K562 (cell line): ENCODE measurements around the gene LSM11. TPM values are rescaled to one million over a fixed set of nuclear protein-coding genes. Genes with fewer than 3 reads are reported as not detected.

ENCODE experiments used
- CXXC5 ChIP-seq: fragments of 250-450 bp; sonication (Bioruptor Pico); IDR thresholded peaks from 2 replicates; pipeline ENCODE4 v1.8.0; 2022; ENCODE audit warnings: inconsistent platforms, mild to moderate bottlenecking, moderate library complexity
- DPF2 ChIP-seq: fragments of 450-650 bp; IDR thresholded peaks from 2 replicates; pipeline ENCODE4 v1.6.1; 2016
- HNRNPH1 ChIP-seq: fragments of 200-400 bp; formaldehyde crosslinking; optimal IDR thresholded peaks from 2 replicates; pipeline ENCODE3; 2017; ENCODE audit warnings: low read depth, mild to moderate bottlenecking, low read length, moderate library complexity
- ILF3 ChIP-seq: fragments of 450-650 bp; IDR thresholded peaks from 2 replicates; pipeline ENCODE4 v1.6.1; 2018; ENCODE audit warnings: antibody characterized with exemption, mild to moderate bottlenecking, moderate library complexity, borderline replicate concordance
- KAT2B ChIP-seq: IDR thresholded peaks from one replicate; pipeline ENCODE4 v1.6.1; 2012; ENCODE audit warnings: low read depth, mild to moderate bottlenecking, control low read depth, inconsistent platforms, low read length, moderate library complexity
- KAT8 ChIP-seq: fragments of 450-650 bp; IDR thresholded peaks from 2 replicates; pipeline ENCODE4 v1.6.1; 2016; ENCODE audit warnings: low read depth, mild to moderate bottlenecking
- KLF6 ChIP-seq: fragments of 250-450 bp; sonication (Bioruptor Pico); IDR thresholded peaks from 2 replicates; pipeline ENCODE4 v1.4.0; 2020; ENCODE audit warnings: mild to moderate bottlenecking, moderate library complexity, borderline replicate concordance
- NCOA2 ChIP-seq, 2 experiments: fragments of 450-650 bp; IDR thresholded peaks; 2 replicates each; pipeline ENCODE4 v1.6.1; 2018; ENCODE audit warnings: mild to moderate bottlenecking in 2 of 2, moderate library complexity in 1 of 2; ENCODE audit not compliant: partially characterized antibody in 2 of 2
- NFIC ChIP-seq: fragments of 450-650 bp; IDR thresholded peaks from 2 replicates; pipeline ENCODE4 v1.6.1; 2017; ENCODE audit warnings: mild to moderate bottlenecking, inconsistent platforms
- PRPF4 ChIP-seq: fragments of 200-400 bp; formaldehyde crosslinking; IDR thresholded peaks from one replicate; pipeline ENCODE4 v1.6.1; 2017; ENCODE audit warnings: low read length, low read depth, mild to moderate bottlenecking; ENCODE audit not compliant: insufficient read depth, poor library complexity, severe bottlenecking
- PURB ChIP-seq: sonication (generic); formaldehyde crosslinking; IDR thresholded peaks from 2 replicates; pipeline ENCODE4 v1.9.0; 2021; ENCODE audit warnings: low read depth, mild to moderate bottlenecking, missing genetic modification reagents
- SUPT5H ChIP-seq: fragments of 450-650 bp; IDR thresholded peaks from 2 replicates; pipeline ENCODE4 v1.6.1; 2016
- TAL1 ChIP-seq: fragments of 450-650 bp; IDR thresholded peaks from 2 replicates; pipeline ENCODE4 v1.6.1; 2016; ENCODE audit warnings: mild to moderate bottlenecking
- ZBED1 ChIP-seq: IDR thresholded peaks from 2 replicates; pipeline ENCODE4 v1.6.1; 2014
- ZFPM2 ChIP-seq: fragments of 250-450 bp; sonication (Bioruptor Pico); IDR thresholded peaks from 2 replicates; pipeline ENCODE4 v1.5.1; 2022; ENCODE audit warnings: mild to moderate bottlenecking
- ZNF217 ChIP-seq: sonication (generic); formaldehyde crosslinking; IDR thresholded peaks from 2 replicates; pipeline ENCODE4 v1.8.0; 2022; ENCODE audit warnings: mild to moderate bottlenecking, missing genetic modification reagents
- ZNF263 ChIP-seq: sonication (generic); formaldehyde crosslinking; IDR thresholded peaks from 2 replicates; pipeline ENCODE4 v1.8.0; 2022; ENCODE audit warnings: mild to moderate bottlenecking, missing genetic modification reagents, borderline replicate concordance
- ZNF354B ChIP-seq: fragments of 250-450 bp; sonication (Bioruptor Pico); IDR thresholded peaks from 2 replicates; pipeline ENCODE4 v1.4.0; 2020
- ZNF644 ChIP-seq: fragments of 200-800 bp; sonication (Bioruptor generic); IDR thresholded peaks from 2 replicates; pipeline ENCODE4 v1.6.1; 2016; ENCODE audit warnings: low read depth, missing genetic modification characterization, missing compliant biosample characterization
- polyA plus RNA-seq, 8 experiments: library from polyadenylated mRNA; depleted of rRNA in 4 of 8; stranded (reverse) in 5 of 8; unstranded in 3 of 8; fragments of >200 nt; fragmentation: Nextera tagmentation in 2 of 8; fragmentation: Illumina TruSeq in 1 of 8; extraction: Ambion mirVana in 2 of 8; extraction: Trizol in 1 of 8; gene quantifications; 2 replicates each; pipeline versions ENCODE4 v1.2.1 to v1.2.3, GENCODE V29; 2011 to 2014; ENCODE audit warnings: inconsistent platforms in 1 of 8, missing spikeins in 1 of 8
- total RNA-seq, 7 experiments: library from RNA; depleted of rRNA in 6 of 7; stranded (reverse); fragments of >200 nt in 6 of 7; fragmentation: Illumina TruSeq in 2 of 7; extraction: Trizol in 2 of 7; gene quantifications; 2 replicates each; pipeline versions ENCODE4 v1.2.1 to v1.2.3, GENCODE V29; 2011 to 2021; ENCODE audit warnings: low replicate concordance in 1 of 7
- TF ChIP-seq, protein P1 (sequence below): sonication (generic); formaldehyde crosslinking; IDR thresholded peaks from 2 replicates; pipeline ENCODE4 v1.8.0; 2023; ENCODE audit warnings: missing genetic modification reagents, mild to moderate bottlenecking, borderline replicate concordance
- TF ChIP-seq, protein P2 (sequence below): fragments of 250-450 bp; sonication (Bioruptor Pico); IDR thresholded peaks from 2 replicates; pipeline ENCODE4 v1.5.0; 2020; ENCODE audit warnings: mild to moderate bottlenecking
- TF ChIP-seq, protein P3 (sequence below): fragments of 250-450 bp; sonication (Bioruptor Pico); IDR thresholded peaks from 2 replicates; pipeline ENCODE4 v1.8.0; 2021; ENCODE audit warnings: mild to moderate bottlenecking, moderate library complexity

Gene LSM11
- total and polyA plus RNA-seq, 9 of the 15 experiments (the other 6 are each of a cell fraction or from before 2014, with no cell fraction given) = 1.8 to 9.4 (median 4.7) TPM

DNA sequence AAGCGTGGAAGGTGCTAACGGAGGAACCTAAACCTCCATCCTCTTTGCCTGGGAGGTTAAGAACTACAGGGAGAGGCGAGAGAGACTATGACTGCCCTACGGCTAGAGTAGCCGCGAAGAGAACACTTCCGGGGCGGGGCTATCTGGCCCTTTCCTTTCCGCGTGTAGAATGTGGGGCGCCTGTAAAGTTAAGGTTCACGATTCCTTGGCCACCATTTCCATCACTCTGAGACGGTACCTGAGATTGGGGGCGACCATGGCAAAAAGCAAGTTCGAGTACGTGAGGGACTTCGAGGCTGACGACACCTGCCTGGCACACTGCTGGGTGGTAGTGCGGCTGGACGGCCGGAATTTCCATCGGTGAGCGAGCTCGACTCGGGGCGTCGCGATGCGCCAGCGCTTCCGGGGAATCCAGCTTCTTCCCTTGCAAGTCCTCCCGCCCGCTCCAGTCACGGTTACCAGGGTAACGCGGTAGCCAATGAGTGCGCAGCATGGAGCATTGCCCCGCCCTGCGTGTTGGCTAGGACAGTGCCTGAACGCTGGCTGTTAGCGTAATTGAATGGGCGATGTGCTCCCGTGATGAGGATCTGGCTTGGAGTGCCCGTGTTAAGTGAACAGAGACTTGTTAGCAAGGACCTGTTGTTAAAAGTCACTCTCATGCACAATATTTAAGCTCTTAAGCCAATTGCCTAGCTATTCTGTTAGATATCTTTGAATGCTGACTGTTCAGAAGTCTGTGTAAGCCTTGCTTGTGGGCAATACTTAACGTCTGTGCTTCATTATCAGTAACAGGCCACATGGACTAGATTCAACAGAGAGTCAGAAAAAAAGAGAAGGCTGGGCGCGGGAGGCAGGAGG lies 12.0 kb upstream of the LSM11 start, which contains the start of gene THG1L (continued):
- TF ChIP-seq, protein P1, sequence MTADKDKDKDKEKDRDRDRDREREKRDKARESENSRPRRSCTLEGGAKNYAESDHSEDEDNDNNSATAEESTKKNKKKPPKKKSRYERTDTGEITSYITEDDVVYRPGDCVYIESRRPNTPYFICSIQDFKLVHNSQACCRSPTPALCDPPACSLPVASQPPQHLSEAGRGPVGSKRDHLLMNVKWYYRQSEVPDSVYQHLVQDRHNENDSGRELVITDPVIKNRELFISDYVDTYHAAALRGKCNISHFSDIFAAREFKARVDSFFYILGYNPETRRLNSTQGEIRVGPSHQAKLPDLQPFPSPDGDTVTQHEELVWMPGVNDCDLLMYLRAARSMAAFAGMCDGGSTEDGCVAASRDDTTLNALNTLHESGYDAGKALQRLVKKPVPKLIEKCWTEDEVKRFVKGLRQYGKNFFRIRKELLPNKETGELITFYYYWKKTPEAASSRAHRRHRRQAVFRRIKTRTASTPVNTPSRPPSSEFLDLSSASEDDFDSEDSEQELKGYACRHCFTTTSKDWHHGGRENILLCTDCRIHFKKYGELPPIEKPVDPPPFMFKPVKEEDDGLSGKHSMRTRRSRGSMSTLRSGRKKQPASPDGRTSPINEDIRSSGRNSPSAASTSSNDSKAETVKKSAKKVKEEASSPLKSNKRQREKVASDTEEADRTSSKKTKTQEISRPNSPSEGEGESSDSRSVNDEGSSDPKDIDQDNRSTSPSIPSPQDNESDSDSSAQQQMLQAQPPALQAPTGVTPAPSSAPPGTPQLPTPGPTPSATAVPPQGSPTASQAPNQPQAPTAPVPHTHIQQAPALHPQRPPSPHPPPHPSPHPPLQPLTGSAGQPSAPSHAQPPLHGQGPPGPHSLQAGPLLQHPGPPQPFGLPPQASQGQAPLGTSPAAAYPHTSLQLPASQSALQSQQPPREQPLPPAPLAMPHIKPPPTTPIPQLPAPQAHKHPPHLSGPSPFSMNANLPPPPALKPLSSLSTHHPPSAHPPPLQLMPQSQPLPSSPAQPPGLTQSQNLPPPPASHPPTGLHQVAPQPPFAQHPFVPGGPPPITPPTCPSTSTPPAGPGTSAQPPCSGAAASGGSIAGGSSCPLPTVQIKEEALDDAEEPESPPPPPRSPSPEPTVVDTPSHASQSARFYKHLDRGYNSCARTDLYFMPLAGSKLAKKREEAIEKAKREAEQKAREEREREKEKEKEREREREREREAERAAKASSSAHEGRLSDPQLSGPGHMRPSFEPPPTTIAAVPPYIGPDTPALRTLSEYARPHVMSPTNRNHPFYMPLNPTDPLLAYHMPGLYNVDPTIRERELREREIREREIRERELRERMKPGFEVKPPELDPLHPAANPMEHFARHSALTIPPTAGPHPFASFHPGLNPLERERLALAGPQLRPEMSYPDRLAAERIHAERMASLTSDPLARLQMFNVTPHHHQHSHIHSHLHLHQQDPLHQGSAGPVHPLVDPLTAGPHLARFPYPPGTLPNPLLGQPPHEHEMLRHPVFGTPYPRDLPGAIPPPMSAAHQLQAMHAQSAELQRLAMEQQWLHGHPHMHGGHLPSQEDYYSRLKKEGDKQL = no peak
- TF ChIP-seq NCOA2 (IDR thresholded peaks at IDR 0.05; ENCODE audit: partially characterized antibody in 2 of 2) (no peak), TAL1 (peak; percentile 69), ZNF644 (tag) (no peak), HNRNPH1 (no peak), CXXC5 (CRISPR knock-in tag) (peak; percentile 78), NFIC (peak; percentile 10; the same call in 1 of the 2 replicates), ZNF354B (CRISPR knock-in tag) (no peak), SUPT5H (peak; percentile 89), ZFPM2 (no peak), ZBED1 (no peak), KAT8 (no peak), ILF3 (no peak), KAT2B (no peak), PURB (CRISPR knock-in tag) (no peak), KLF6 (no peak), PRPF4 (no peak), ZNF263 (peak; percentile 90), DPF2 (peak; percentile 78), ZNF217 (CRISPR knock-in tag) (no peak)
- TF ChIP-seq, protein P2, sequence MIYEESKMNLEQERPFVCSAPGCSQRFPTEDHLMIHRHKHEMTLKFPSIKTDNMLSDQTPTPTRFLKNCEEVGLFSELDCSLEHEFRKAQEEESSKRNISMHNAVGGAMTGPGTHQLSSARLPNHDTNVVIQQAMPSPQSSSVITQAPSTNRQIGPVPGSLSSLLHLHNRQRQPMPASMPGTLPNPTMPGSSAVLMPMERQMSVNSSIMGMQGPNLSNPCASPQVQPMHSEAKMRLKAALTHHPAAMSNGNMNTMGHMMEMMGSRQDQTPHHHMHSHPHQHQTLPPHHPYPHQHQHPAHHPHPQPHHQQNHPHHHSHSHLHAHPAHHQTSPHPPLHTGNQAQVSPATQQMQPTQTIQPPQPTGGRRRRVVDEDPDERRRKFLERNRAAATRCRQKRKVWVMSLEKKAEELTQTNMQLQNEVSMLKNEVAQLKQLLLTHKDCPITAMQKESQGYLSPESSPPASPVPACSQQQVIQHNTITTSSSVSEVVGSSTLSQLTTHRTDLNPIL (CRISPR knock-in tag) = no peak
- TF ChIP-seq, protein P3, sequence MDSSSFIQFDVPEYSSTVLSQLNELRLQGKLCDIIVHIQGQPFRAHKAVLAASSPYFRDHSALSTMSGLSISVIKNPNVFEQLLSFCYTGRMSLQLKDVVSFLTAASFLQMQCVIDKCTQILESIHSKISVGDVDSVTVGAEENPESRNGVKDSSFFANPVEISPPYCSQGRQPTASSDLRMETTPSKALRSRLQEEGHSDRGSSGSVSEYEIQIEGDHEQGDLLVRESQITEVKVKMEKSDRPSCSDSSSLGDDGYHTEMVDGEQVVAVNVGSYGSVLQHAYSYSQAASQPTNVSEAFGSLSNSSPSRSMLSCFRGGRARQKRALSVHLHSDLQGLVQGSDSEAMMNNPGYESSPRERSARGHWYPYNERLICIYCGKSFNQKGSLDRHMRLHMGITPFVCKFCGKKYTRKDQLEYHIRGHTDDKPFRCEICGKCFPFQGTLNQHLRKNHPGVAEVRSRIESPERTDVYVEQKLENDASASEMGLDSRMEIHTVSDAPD = no peak
